ENCODE results near the gene SLC12A8. TPM values are rescaled to one million over a fixed set of nuclear protein-coding genes. Genes with fewer than 3 reads are reported as not detected.
A peak's percentile ranks its signal among the peaks of the same experiment; 100 is the strongest.

Gene SLC12A8, protein sequence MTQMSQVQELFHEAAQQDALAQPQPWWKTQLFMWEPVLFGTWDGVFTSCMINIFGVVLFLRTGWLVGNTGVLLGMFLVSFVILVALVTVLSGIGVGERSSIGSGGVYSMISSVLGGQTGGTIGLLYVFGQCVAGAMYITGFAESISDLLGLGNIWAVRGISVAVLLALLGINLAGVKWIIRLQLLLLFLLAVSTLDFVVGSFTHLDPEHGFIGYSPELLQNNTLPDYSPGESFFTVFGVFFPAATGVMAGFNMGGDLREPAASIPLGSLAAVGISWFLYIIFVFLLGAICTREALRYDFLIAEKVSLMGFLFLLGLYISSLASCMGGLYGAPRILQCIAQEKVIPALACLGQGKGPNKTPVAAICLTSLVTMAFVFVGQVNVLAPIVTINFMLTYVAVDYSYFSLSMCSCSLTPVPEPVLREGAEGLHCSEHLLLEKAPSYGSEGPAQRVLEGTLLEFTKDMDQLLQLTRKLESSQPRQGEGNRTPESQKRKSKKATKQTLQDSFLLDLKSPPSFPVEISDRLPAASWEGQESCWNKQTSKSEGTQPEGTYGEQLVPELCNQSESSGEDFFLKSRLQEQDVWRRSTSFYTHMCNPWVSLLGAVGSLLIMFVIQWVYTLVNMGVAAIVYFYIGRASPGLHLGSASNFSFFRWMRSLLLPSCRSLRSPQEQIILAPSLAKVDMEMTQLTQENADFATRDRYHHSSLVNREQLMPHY
- 1 to 10 TPM in 1 of 4 donors, under 1 TPM in 2, not detected in 1; 0.26 to 4.7 (median 0.58) TPM for total RNA-seq

DNA sequence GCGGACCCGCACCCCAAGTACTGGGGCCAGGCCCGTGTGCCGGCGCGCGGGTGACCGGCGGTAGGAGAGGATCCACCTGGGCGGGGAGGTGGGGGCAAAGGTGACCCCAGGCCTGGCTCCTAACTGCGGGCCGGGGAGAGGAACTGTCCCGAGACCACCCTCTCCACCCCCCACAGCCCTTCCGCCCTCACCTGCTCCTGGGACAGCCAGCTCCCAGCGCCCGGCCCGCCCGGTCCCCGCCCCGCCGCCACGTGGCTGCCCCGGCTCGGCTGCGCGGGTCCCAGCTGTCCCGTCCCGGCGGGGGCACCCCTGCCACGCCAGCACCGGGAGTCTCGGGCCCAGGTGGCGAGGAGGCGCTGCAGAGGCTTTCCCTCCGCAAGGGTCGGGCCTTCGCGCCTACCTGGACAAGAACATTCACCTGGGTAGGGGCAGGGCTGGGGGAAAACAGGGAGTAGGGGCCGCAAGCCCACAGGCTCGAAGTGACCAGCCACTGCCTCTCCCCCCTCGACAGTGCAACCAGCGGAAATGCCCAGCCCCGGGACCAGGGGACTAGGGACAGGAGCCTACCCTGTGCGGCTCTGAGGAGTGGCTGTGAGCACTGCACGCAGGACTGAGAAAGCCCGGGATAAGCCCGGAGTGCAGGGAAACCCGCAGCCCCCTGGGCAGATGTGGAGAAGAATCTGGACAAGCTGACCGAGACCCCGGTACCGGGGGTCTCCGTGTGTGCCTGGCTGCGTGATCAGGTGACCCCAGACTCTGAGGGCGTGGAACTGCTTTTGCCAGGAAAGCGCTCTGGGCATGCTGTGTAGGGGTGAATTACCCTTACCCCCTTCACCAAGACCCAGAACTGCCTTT is at the start of gene SLC12A8:
Gene SLC12A8 (minus strand): TSS at position 240 of the 855 bp plus-strand sequence. CDS start 1,399 bp downstream, outside the sequence.
- peak within 1 kb of the TSS in 1 of 2 donors; percentile 15 for H3K4me3 ChIP-seq
- intact Hi-C loops (cut with DNase I; ENCODE audit: low total_unique reads) = no loop called here
- no peak for DNase-seq
- peaks cover 8 to 15% of the 10 kb centered on the region in 2 donors for H3K27me3 ChIP-seq
- no peaks in the 10 kb centered on the region for H3K9me3 ChIP-seq
- H3K27ac ChIP-seq = no peak within 1 kb of the TSS
- TF ChIP-seq POLR2A (IDR thresholded peaks at IDR 0.05) = no peak
- TF ChIP-seq, protein P1, sequence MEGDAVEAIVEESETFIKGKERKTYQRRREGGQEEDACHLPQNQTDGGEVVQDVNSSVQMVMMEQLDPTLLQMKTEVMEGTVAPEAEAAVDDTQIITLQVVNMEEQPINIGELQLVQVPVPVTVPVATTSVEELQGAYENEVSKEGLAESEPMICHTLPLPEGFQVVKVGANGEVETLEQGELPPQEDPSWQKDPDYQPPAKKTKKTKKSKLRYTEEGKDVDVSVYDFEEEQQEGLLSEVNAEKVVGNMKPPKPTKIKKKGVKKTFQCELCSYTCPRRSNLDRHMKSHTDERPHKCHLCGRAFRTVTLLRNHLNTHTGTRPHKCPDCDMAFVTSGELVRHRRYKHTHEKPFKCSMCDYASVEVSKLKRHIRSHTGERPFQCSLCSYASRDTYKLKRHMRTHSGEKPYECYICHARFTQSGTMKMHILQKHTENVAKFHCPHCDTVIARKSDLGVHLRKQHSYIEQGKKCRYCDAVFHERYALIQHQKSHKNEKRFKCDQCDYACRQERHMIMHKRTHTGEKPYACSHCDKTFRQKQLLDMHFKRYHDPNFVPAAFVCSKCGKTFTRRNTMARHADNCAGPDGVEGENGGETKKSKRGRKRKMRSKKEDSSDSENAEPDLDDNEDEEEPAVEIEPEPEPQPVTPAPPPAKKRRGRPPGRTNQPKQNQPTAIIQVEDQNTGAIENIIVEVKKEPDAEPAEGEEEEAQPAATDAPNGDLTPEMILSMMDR (IDR thresholded peaks at IDR 0.05) = no peak
- H3K4me1 ChIP-seq = peaks cover 0 to 9% of the 10 kb centered on the region in 2 donors
- H3K36me3 ChIP-seq = no peaks in the 10 kb centered on the region

DNA sequence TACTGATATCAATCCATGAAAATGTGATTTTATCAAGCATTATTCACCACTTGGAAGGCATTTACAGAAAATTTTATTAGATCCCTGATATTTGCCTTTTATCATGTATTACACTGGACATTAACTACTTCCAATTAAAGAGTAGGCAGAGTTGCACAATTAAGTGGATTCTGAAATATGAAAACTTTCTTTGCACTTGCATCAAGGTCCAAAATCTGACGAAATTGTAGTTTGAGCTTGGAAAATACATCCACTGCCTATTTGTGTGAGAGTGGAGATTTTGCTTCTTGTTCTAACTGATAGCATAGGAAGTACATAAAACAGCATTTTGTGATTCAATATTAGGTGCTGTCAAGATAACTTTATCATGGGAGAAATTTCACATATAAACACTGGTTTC is 49.6 kb upstream of the SLC12A8 start:
- TF ChIP-seq POLR2A (IDR thresholded peaks at IDR 0.05) = no peak
- TF ChIP-seq, protein P1 (IDR thresholded peaks at IDR 0.05) = no peak
- H3K9me3 ChIP-seq = no peaks in the 10 kb centered on the region
- intact Hi-C loops (cut with DNase I; ENCODE audit: low total_unique reads) = no loop called here
- no peak overlapping the region for H3K4me3 ChIP-seq
- H3K36me3 ChIP-seq = no peaks in the 10 kb centered on the region
- H3K4me1 ChIP-seq = no peaks in the 10 kb centered on the region
- H3K27ac ChIP-seq = no peak overlapping the region
- no peaks in the 10 kb centered on the region for H3K27me3 ChIP-seq
- DNase-seq = no peak

DNA sequence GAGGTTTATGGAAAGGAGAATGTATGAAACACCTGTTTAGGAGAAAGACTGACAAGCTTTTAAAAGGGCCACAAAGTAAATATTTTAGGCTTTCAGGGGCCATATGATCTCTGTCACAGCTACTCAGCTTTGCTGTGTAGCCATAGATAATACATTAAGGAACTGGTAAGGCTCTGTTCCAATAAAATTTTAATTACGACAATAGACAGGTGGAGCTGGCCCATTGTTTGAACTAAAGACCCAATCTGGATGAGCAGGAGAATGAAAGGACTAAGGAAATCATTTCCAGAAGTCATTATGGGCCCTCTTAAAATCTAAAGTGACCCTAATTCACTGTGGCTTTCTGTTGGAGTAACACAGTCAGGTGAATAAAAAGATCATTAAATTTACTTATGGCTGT is 48.5 kb upstream of the SLC12A8 start:
- H3K36me3 ChIP-seq = no peaks in the 10 kb centered on the region
- no peak for TF ChIP-seq POLR2A (IDR thresholded peaks at IDR 0.05)
- TF ChIP-seq, protein P1 (IDR thresholded peaks at IDR 0.05) = no peak
- no peak overlapping the region for H3K27ac ChIP-seq
- H3K27me3 ChIP-seq = no peaks in the 10 kb centered on the region
- H3K4me1 ChIP-seq = no peaks in the 10 kb centered on the region
- intact Hi-C loops (cut with DNase I; ENCODE audit: low total_unique reads) = no loop called here
- H3K4me3 ChIP-seq = no peak overlapping the region
- DNase-seq = no peak
- no peaks in the 10 kb centered on the region for H3K9me3 ChIP-seq

DNA sequence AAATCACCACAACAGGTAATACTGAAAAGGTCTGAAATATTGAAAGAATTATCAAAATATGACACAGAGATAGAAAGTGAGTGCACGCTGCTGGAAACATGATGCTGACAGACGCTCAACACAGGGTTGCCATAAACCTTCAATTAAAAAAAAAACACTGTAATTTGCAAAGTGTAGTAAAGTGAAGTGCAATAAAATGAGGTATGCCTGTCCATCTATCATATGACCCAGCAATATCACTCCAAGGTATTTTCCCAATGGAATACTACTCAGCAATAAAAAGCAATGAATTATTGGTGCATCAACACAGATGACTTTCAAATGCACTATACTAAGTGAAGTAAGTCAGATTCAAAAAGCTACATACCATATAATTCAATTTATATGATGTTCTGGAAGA is 47.6 kb upstream of the SLC12A8 start:
- Histone ChIP-seq H3K36me3 (no peaks in the 10 kb centered on the region), H3K27ac (no peak overlapping the region), H3K9me3 (no peaks in the 10 kb centered on the region), H3K27me3 (no peaks in the 10 kb centered on the region), H3K4me1 (no peaks in the 10 kb centered on the region), H3K4me3 (no peak overlapping the region)
- TF ChIP-seq, protein P1 (IDR thresholded peaks at IDR 0.05) = no peak
- no peak for TF ChIP-seq POLR2A (IDR thresholded peaks at IDR 0.05)
- intact Hi-C loops (cut with DNase I; ENCODE audit: low total_unique reads) = no loop called here
- DNase-seq = no peak
